Measurements from ENCODE around the gene PRKAA1. TPM values are rescaled to one million over a fixed set of nuclear protein-coding genes. Genes with fewer than 3 reads are reported as not detected.

Gene PRKAA1
- total and polyA plus RNA-seq, 2 of the 13 experiments (the other 11 are each of a cell fraction or from before 2014, with no cell fraction given): 36.6 to 58.0 TPM

GRCh38 chr5:40828690-40829661, 30.8 kb upstream of the PRKAA1 start:
- Histone ChIP-seq H4K20me1 (ENCODE audit: insufficient read depth, low read length) (peaks cover 64% of the 10 kb centered on the region), H3K4me3 (replicated peaks in 1 of 3; ENCODE audit: insufficient read depth in 1 of 3, low read depth in 2 of 3, low read length in 3 of 3) (no peak overlapping the region), H3K27me3 (ENCODE audit: control insufficient read depth in 1 of 2, insufficient read depth in 2 of 2, low read length in 2 of 2) (no peaks in the 10 kb centered on the region), H3K4me2 (ENCODE audit: low read depth, low read length) (no peak overlapping the region), H3K9me3 (ENCODE audit: low read length) (no peaks in the 10 kb centered on the region), H2AFZ (ENCODE audit: low read length) (no peak overlapping the region), H3K4me1 (ENCODE audit: insufficient read depth, low read length) (peaks cover 42% of the 10 kb centered on the region), H3K27ac (ENCODE audit: extremely low read length, insufficient read depth, low read length) (peak overlapping the region; percentile 0), H3K36me3 (replicated peaks in 1 of 2; ENCODE audit: control insufficient read depth in 1 of 2, insufficient read depth in 2 of 2, low read length in 2 of 2) (peaks cover 17 to 71% of the 10 kb centered on the region in 2 experiments), H3K9ac (ENCODE audit: insufficient read depth, low read depth, low read length) (no peak overlapping the region), H3K79me2 (ENCODE audit: insufficient read depth, low read length) (peaks cover 17% of the 10 kb centered on the region)
- TSS peak; percentile 0 for BruUV-seq (replicated peaks)
- FAIRE-seq (no peak), DNase-seq (ENCODE audit: low spot score) (no peak), ATAC-seq (no peak)
- POLR2A ChIA-PET: interaction anchor here (1.7 kb wide), 1 partner anchor 30 kb away, joined by 11 read pairs; the partner anchor contains the start of gene PRKAA1
- in situ Hi-C loops (cut with HindIII; ENCODE audit: extremely low pct_ligation_motif_present, low pct_unique_long_range_greater_than_20kb): no loop called here
- 96% methylated on average over 3 of the region's 3 CpGs for WGBS (ENCODE audit: low lambda C conversion rate)
- CTCF ChIA-PET (ENCODE audit: low intra/inter-chr PET ratio, low total read pairs): no interaction called here
- intact Hi-C loops (cut with micrococcal nuclease; ENCODE audit: unreplicated experiment): no loop called here
- TF ChIP-seq MTA1 (CRISPR knock-in tag; IDR thresholded peaks at IDR 0.05; ENCODE audit: borderline replicate concordance) (no peak), RBM22 (optimal IDR thresholded peaks at IDR 0.05; ENCODE audit: low read length) (peak; percentile 67), ATF2 (CRISPR knock-in tag; IDR thresholded peaks at IDR 0.05) (no peak), ZSCAN21 (CRISPR knock-in tag; IDR thresholded peaks at IDR 0.05; ENCODE audit: borderline replicate concordance) (no peak), ZNF432 (CRISPR knock-in tag; IDR thresholded peaks at IDR 0.05; ENCODE audit: borderline replicate concordance) (no peak), MIER2 (CRISPR knock-in tag; IDR thresholded peaks at IDR 0.05) (no peak), RBM39 (IDR thresholded peaks at IDR 0.05; ENCODE audit: low read depth, low read length, poor library complexity, severe bottlenecking) (no peak), ZNF12 (CRISPR knock-in tag; IDR thresholded peaks at IDR 0.05) (no peak), TFAP4 (IDR thresholded peaks at IDR 0.05; ENCODE audit: borderline replicate concordance, low read depth) (no peak), PRDM15 (CRISPR knock-in tag; IDR thresholded peaks at IDR 0.05) (no peak), KDM3A (CRISPR knock-in tag; IDR thresholded peaks at IDR 0.05; ENCODE audit: low read depth) (no peak), SRSF1 (optimal IDR thresholded peaks at IDR 0.05; ENCODE audit: low read depth, low read length) (no peak), ZNF207 (IDR thresholded peaks at IDR 0.05; ENCODE audit: borderline replicate concordance) (no peak), SPEN (CRISPR knock-in tag; IDR thresholded peaks at IDR 0.05; ENCODE audit: low read depth) (no peak), YEATS2 (CRISPR knock-in tag; IDR thresholded peaks at IDR 0.05; ENCODE audit: borderline replicate concordance) (no peak), ZKSCAN1 (IDR thresholded peaks at IDR 0.05; ENCODE audit: low read length) (peak; percentile 92), POLR2AphosphoS5 (IDR thresholded peaks at IDR 0.05; ENCODE audit: low read depth, low read length) (peak; percentile 18), ZC3H4 (CRISPR knock-in tag; IDR thresholded peaks at IDR 0.05; ENCODE audit: borderline replicate concordance) (0 out of 2 replicates have a peak, but pooled peaks have one; percentile 17), MEF2D (CRISPR knock-in tag; IDR thresholded peaks at IDR 0.05) (no peak)

Data from HepG2 (cell line).